HL-60 (cell line): ENCODE measurements around the gene POP4.

Experiments
- GABPA ChIP-seq: IDR thresholded peaks from 2 replicates; pipeline ENCODE4 v1.6.1; 2012; ENCODE audit warnings: low read depth
- POLR2AphosphoS5 ChIP-seq: IDR thresholded peaks from 2 replicates; pipeline ENCODE4 v1.6.1; 2012; ENCODE audit warnings: low read depth
- SPI1 ChIP-seq: IDR thresholded peaks from 2 replicates; pipeline ENCODE4 v1.6.1; 2012; ENCODE audit warnings: low read depth, mild to moderate bottlenecking, borderline replicate concordance
- TF ChIP-seq, protein P1 (sequence below): IDR thresholded peaks from one replicate; pipeline ENCODE4 v1.5.1; 2011; ENCODE audit warnings: low read length, control low read depth, inconsistent platforms; ENCODE audit not compliant: insufficient read depth
- TF ChIP-seq, protein P2 (sequence below): IDR thresholded peaks from 2 replicates; pipeline ENCODE4 v1.6.1; 2012; ENCODE audit warnings: low read depth; ENCODE audit not compliant: insufficient replicate concordance

DNA sequence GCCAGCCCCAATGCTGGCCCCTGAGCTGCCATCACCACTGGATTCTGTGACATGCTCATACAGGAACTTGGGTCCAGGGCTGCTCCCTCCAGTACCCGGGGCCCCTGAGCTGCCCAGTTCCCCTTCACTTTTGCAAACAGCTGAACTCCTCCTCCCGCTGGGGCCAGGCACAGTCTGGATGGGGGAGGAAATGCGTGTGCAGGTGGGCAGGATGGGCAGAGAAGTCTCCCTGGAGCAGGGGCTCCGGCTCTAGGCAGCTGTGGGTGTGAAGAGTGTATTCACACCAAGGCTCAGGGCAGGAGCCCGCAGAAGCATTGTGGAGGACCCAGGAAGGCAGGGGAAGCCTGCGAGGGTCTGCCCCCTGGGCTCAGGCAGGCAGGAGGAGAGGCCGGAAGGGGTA, 12.4 kb downstream of the POP4 start:
- TF ChIP-seq, protein P1, sequence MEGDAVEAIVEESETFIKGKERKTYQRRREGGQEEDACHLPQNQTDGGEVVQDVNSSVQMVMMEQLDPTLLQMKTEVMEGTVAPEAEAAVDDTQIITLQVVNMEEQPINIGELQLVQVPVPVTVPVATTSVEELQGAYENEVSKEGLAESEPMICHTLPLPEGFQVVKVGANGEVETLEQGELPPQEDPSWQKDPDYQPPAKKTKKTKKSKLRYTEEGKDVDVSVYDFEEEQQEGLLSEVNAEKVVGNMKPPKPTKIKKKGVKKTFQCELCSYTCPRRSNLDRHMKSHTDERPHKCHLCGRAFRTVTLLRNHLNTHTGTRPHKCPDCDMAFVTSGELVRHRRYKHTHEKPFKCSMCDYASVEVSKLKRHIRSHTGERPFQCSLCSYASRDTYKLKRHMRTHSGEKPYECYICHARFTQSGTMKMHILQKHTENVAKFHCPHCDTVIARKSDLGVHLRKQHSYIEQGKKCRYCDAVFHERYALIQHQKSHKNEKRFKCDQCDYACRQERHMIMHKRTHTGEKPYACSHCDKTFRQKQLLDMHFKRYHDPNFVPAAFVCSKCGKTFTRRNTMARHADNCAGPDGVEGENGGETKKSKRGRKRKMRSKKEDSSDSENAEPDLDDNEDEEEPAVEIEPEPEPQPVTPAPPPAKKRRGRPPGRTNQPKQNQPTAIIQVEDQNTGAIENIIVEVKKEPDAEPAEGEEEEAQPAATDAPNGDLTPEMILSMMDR = no peak
- TF ChIP-seq, protein P2, sequence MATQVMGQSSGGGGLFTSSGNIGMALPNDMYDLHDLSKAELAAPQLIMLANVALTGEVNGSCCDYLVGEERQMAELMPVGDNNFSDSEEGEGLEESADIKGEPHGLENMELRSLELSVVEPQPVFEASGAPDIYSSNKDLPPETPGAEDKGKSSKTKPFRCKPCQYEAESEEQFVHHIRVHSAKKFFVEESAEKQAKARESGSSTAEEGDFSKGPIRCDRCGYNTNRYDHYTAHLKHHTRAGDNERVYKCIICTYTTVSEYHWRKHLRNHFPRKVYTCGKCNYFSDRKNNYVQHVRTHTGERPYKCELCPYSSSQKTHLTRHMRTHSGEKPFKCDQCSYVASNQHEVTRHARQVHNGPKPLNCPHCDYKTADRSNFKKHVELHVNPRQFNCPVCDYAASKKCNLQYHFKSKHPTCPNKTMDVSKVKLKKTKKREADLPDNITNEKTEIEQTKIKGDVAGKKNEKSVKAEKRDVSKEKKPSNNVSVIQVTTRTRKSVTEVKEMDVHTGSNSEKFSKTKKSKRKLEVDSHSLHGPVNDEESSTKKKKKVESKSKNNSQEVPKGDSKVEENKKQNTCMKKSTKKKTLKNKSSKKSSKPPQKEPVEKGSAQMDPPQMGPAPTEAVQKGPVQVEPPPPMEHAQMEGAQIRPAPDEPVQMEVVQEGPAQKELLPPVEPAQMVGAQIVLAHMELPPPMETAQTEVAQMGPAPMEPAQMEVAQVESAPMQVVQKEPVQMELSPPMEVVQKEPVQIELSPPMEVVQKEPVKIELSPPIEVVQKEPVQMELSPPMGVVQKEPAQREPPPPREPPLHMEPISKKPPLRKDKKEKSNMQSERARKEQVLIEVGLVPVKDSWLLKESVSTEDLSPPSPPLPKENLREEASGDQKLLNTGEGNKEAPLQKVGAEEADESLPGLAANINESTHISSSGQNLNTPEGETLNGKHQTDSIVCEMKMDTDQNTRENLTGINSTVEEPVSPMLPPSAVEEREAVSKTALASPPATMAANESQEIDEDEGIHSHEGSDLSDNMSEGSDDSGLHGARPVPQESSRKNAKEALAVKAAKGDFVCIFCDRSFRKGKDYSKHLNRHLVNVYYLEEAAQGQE = no peak
- no peak for TF ChIP-seq POLR2AphosphoS5
- no peak for TF ChIP-seq GABPA
- no peak for TF ChIP-seq SPI1
